HEK293 (cell line): ENCODE measurements around the gene SRBD1.

Experiments
- CTCF ChIA-PET: fragments of 350-600 bp; formaldehyde crosslinking; extraction: SDS; loops from one replicate; lab custom pipeline; 2021; ENCODE audit warnings: antibody characterized with exemption; lab: Yijun Ruan, JAX
- POLR2A ChIA-PET: fragments of 300-600 bp; formaldehyde crosslinking; extraction: SDS; loops from one replicate; lab custom pipeline; 2020; ENCODE audit warnings: antibody characterized with exemption, inconsistent platforms; lab: Yijun Ruan, JAX
- H3K27ac ChIP-seq: fragments of 200-500 bp; sonication (Bioruptor generic); 2 replicates; pipeline ENCODE4 v1.5.1; 2014; ENCODE audit warnings: low read depth, low read length, control low read depth, inconsistent platforms; ENCODE audit errors: extremely low read depth
- H3K36me3 ChIP-seq, 2 experiments: fragments of 200-500 bp in 1 of 2; sonication (Bioruptor generic) in 1 of 2; 1 replicate in 1 of 2; 2 replicates in 1 of 2; pipeline ENCODE4 v1.5.1; 2014 to 2017; ENCODE audit warnings: inconsistent platforms in 2 of 2, low read length in 2 of 2; ENCODE audit not compliant: control insufficient read depth in 2 of 2, insufficient read depth in 1 of 2
- H3K4me1 ChIP-seq: fragments of 200-500 bp; sonication (Bioruptor generic); 2 replicates; pipeline ENCODE4 v1.5.1; 2014; ENCODE audit warnings: mild to moderate bottlenecking, low read length, inconsistent platforms; ENCODE audit not compliant: control insufficient read depth, insufficient read depth
- H3K4me3 ChIP-seq: 2 replicates; pipeline ENCODE4 v1.5.1; 2011; ENCODE audit warnings: low read depth, mild to moderate bottlenecking, control low read depth, low read length, moderate library complexity
- H3K9me3 ChIP-seq: fragments of 200-500 bp; sonication (Bioruptor generic); 2 replicates; pipeline ENCODE4 v1.5.1; 2014; ENCODE audit warnings: low read depth, low read length, inconsistent platforms; ENCODE audit not compliant: control insufficient read depth, insufficient read depth
- KLF8 ChIP-seq: fragments of 450-650 bp; formaldehyde crosslinking; IDR thresholded peaks from 2 replicates; pipeline ENCODE4 v1.5.1; 2016; ENCODE audit warnings: missing biosample characterization, missing genetic modification characterization
- OVOL3 ChIP-seq: fragments of 450-650 bp; formaldehyde crosslinking; IDR thresholded peaks from 2 replicates; pipeline ENCODE4 v1.5.1; 2016; ENCODE audit warnings: missing biosample characterization, missing genetic modification characterization
- SP7 ChIP-seq: fragments of 450-650 bp; formaldehyde crosslinking; IDR thresholded peaks from 2 replicates; pipeline ENCODE4 v1.5.1; 2016; ENCODE audit warnings: missing biosample characterization, missing genetic modification characterization
- ZEB2 ChIP-seq: fragments of 450-650 bp; formaldehyde crosslinking; IDR thresholded peaks from 2 replicates; pipeline ENCODE4 v1.5.1; 2016; ENCODE audit warnings: missing biosample characterization, missing genetic modification characterization
- ZIC2 ChIP-seq: fragments of 450-650 bp; formaldehyde crosslinking; IDR thresholded peaks from 2 replicates; pipeline ENCODE4 v1.5.1; 2016; ENCODE audit warnings: missing biosample characterization, missing genetic modification characterization
- ZNF112 ChIP-seq: fragments of 450-650 bp; formaldehyde crosslinking; IDR thresholded peaks from 2 replicates; pipeline ENCODE4 v1.5.0; 2017; ENCODE audit warnings: missing biosample characterization, missing genetic modification characterization
- ZNF114 ChIP-seq: fragments of 450-650 bp; formaldehyde crosslinking; IDR thresholded peaks from 2 replicates; pipeline ENCODE4 v1.5.0; 2017; ENCODE audit warnings: missing biosample characterization, missing genetic modification characterization
- ZNF211 ChIP-seq: fragments of 450-650 bp; formaldehyde crosslinking; IDR thresholded peaks from 2 replicates; pipeline ENCODE4 v1.5.1; 2016; ENCODE audit warnings: low read depth, missing biosample characterization, missing genetic modification characterization
- ZNF23 ChIP-seq: fragments of 450-650 bp; formaldehyde crosslinking; IDR thresholded peaks from 2 replicates; pipeline ENCODE4 v1.5.1; 2016; ENCODE audit warnings: missing biosample characterization, missing genetic modification characterization, borderline replicate concordance
- ZNF266 ChIP-seq: fragments of 450-650 bp; formaldehyde crosslinking; IDR thresholded peaks from 2 replicates; pipeline ENCODE4 v1.5.1; 2016; ENCODE audit warnings: missing biosample characterization, missing genetic modification characterization, low read depth
- ZNF596 ChIP-seq: fragments of 450-650 bp; IDR thresholded peaks from 2 replicates; pipeline ENCODE4 v1.5.0; 2018; ENCODE audit warnings: missing biosample characterization, mild to moderate bottlenecking, missing genetic modification characterization, moderate library complexity
- ZNF623 ChIP-seq: fragments of 450-650 bp; formaldehyde crosslinking; IDR thresholded peaks from 2 replicates; pipeline ENCODE4 v1.5.1; 2016; ENCODE audit warnings: missing biosample characterization, missing genetic modification characterization
- ZNF707 ChIP-seq: fragments of 450-650 bp; formaldehyde crosslinking; IDR thresholded peaks from 2 replicates; pipeline ENCODE4 v1.5.1; 2016; ENCODE audit warnings: missing biosample characterization, missing genetic modification characterization
- ZNF843 ChIP-seq: fragments of 450-650 bp; formaldehyde crosslinking; IDR thresholded peaks from 2 replicates; pipeline ENCODE4 v1.5.1; 2016; ENCODE audit warnings: missing biosample characterization, missing genetic modification characterization
- ZSCAN16 ChIP-seq: fragments of 450-650 bp; formaldehyde crosslinking; IDR thresholded peaks from 2 replicates; pipeline ENCODE4 v1.5.1; 2016; ENCODE audit warnings: missing biosample characterization, missing genetic modification characterization
- ZSCAN30 ChIP-seq: fragments of 450-650 bp; IDR thresholded peaks from 2 replicates; pipeline ENCODE4 v1.5.1; 2018; ENCODE audit warnings: missing biosample characterization, mild to moderate bottlenecking, missing genetic modification characterization, moderate library complexity
- TF ChIP-seq, protein P1 (sequence below): fragments of 450-650 bp; formaldehyde crosslinking; IDR thresholded peaks from 2 replicates; pipeline ENCODE4 v1.5.1; 2017; ENCODE audit warnings: missing biosample characterization, mild to moderate bottlenecking, missing genetic modification characterization, moderate library complexity
- TF ChIP-seq, protein P2 (sequence below): fragments of 450-650 bp; formaldehyde crosslinking; IDR thresholded peaks from 2 replicates; pipeline ENCODE4 v1.5.1; 2017; ENCODE audit warnings: missing biosample characterization, missing genetic modification characterization
- TF ChIP-seq, protein P3 (sequence below): fragments of 450-650 bp; formaldehyde crosslinking; conservative IDR thresholded peaks from 2 replicates; pipeline ENCODE4 v1.5.1; 2016; ENCODE audit warnings: low read depth, missing biosample characterization, missing genetic modification characterization
- TF ChIP-seq, protein P4 (sequence below): fragments of 450-650 bp; formaldehyde crosslinking; conservative IDR thresholded peaks from 2 replicates; pipeline ENCODE4 v1.5.1; 2016; ENCODE audit warnings: low read depth, missing biosample characterization, missing genetic modification characterization
- TF ChIP-seq, protein P5 (sequence below): fragments of 450-650 bp; formaldehyde crosslinking; IDR thresholded peaks from 2 replicates; pipeline ENCODE4 v1.5.1; 2016; ENCODE audit warnings: missing biosample characterization, missing genetic modification characterization
- TF ChIP-seq, protein P6 (sequence below): fragments of 450-650 bp; formaldehyde crosslinking; IDR thresholded peaks from 2 replicates; pipeline ENCODE4 v1.5.1; 2017; ENCODE audit warnings: missing biosample characterization, missing genetic modification characterization

The SRBD1 gene

DNA sequence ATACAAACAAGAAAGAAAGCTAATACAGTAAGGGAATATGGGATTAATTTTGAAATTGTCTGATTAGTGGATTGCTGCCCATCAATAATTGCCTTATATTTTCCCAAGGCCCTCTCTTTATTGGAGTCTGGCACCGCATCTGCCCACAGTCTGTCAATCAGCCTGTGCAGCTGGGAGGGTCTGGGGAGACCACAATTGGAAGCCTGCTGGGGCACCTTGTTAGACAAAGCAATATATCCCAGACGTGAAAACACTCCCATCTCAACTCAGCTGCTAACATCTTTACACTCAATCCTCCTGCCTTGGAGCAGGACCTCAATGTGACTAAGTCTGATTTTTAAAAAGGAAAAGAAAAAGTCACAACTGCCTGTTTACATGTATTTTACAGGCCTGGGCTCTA, 258.6 kb downstream of the SRBD1 start (continued):
- TF ChIP-seq ZSCAN30 (tag by site-specific recombination) = no peak
- TF ChIP-seq ZIC2 = no peak
- TF ChIP-seq, protein P1, sequence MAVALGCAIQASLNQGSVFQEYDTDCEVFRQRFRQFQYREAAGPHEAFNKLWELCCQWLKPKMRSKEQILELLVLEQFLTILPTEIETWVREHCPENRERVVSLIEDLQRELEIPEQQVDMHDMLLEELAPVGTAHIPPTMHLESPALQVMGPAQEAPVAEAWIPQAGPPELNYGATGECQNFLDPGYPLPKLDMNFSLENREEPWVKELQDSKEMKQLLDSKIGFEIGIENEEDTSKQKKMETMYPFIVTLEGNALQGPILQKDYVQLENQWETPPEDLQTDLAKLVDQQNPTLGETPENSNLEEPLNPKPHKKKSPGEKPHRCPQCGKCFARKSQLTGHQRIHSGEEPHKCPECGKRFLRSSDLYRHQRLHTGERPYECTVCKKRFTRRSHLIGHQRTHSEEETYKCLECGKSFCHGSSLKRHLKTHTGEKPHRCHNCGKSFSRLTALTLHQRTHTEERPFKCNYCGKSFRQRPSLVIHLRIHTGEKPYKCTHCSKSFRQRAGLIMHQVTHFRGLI (tag by site-specific recombination) = no peak
- TF ChIP-seq ZNF23 (tag by site-specific recombination) = no peak
- no peak for TF ChIP-seq ZNF211

DNA sequence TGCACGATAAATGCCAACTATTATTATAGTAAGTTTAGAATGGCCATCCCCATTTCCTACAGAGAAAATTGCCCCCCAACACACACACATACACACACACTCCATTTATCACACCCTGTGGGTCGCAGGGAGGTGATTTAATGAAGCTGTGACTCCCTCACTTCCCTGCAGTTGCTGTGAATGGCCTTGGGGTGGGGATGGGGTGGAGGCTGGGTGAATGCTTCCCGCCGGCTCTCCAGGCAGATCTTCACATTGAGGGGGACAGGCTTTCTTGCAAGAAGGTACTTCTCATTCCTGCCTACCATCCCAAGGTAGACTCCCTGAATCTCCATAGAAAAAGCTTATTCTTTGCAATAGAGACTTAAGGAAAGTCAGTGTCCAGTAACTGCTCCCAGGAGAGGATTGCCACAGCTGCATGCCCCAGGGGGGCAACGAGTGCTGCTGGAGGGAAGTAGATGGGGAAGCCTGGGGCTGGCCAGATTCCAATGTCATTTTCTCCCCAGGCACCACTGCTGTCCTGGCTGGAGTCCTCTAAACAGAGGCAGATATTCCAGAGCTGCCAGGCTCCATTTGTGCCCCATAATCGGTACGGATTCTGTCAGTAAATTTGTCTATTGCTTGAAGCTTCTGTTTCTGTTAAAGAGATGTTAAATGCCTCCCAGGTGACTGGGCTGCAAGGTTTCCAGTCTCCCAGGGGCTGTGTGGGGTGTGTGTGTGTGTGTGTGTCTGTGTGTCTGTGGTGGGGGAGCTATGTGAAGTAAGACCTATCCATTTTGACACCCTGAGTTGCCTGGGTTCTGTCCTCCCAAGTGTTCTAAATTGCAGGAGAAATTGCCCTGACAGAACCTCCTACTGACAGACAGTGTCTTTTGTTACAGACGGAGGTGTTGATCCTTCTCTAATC, 265.5 kb downstream of the SRBD1 start:
- Histone ChIP-seq H3K9me3 (no peaks in the 10 kb centered on the region), H3K4me1 (no peaks in the 10 kb centered on the region), H3K27ac (no peak overlapping the region), H3K4me3 (no peak overlapping the region), H3K36me3 (no peaks in the 10 kb centered on the region)
- ChIA-PET CTCF (interaction anchor here (0.9 to 1.9 kb wide), 2 partner anchors 8 to 149 kb away, joined by 3 to 5 read pairs; no protein-coding TSS in a partner anchor), POLR2A (no interaction called here)
- TF ChIP-seq, protein P2, sequence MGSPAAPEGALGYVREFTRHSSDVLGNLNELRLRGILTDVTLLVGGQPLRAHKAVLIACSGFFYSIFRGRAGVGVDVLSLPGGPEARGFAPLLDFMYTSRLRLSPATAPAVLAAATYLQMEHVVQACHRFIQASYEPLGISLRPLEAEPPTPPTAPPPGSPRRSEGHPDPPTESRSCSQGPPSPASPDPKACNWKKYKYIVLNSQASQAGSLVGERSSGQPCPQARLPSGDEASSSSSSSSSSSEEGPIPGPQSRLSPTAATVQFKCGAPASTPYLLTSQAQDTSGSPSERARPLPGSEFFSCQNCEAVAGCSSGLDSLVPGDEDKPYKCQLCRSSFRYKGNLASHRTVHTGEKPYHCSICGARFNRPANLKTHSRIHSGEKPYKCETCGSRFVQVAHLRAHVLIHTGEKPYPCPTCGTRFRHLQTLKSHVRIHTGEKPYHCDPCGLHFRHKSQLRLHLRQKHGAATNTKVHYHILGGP (tag by site-specific recombination) = no peak
- TF ChIP-seq ZNF623 (tag by site-specific recombination) (no peak), OVOL3 (tag by site-specific recombination) (no peak), ZEB2 (tag by site-specific recombination) (no peak), ZSCAN16 (tag by site-specific recombination) (no peak), ZNF596 (tag by site-specific recombination) (no peak), ZNF707 (tag by site-specific recombination) (no peak), ZNF114 (tag by site-specific recombination) (no peak), SP7 (no peak), ZNF266 (tag by site-specific recombination) (no peak), ZNF112 (tag by site-specific recombination) (no peak), KLF8 (tag by site-specific recombination) (no peak), ZNF843 (tag by site-specific recombination) (no peak)
- TF ChIP-seq, protein P3, sequence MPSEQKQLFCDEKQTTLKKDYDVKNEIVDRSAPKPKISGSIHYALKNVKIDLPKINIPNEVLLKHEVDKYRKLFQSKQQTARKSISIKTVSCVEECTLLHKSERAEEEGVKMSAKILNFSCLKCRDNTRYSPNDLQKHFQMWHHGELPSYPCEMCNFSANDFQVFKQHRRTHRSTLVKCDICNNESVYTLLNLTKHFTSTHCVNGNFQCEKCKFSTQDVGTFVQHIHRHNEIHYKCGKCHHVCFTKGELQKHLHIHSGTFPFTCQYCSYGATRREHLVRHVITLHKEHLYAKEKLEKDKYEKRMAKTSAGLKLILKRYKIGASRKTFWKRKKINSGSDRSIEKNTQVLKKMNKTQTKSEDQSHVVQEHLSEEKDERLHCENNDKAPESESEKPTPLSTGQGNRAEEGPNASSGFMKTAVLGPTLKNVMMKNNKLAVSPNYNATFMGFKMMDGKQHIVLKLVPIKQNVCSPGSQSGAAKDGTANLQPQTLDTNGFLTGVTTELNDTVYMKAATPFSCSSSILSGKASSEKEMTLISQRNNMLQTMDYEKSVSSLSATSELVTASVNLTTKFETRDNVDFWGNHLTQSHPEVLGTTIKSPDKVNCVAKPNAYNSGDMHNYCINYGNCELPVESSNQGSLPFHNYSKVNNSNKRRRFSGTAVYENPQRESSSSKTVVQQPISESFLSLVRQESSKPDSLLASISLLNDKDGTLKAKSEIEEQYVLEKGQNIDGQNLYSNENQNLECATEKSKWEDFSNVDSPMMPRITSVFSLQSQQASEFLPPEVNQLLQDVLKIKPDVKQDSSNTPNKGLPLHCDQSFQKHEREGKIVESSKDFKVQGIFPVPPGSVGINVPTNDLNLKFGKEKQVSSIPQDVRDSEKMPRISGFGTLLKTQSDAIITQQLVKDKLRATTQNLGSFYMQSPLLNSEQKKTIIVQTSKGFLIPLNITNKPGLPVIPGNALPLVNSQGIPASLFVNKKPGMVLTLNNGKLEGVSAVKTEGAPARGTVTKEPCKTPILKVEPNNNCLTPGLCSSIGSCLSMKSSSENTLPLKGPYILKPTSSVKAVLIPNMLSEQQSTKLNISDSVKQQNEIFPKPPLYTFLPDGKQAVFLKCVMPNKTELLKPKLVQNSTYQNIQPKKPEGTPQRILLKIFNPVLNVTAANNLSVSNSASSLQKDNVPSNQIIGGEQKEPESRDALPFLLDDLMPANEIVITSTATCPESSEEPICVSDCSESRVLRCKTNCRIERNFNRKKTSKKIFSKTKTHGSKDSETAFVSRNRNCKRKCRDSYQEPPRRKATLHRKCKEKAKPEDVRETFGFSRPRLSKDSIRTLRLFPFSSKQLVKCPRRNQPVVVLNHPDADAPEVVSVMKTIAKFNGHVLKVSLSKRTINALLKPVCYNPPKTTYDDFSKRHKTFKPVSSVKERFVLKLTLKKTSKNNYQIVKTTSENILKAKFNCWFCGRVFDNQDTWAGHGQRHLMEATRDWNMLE = no peak
- TF ChIP-seq, protein P4, sequence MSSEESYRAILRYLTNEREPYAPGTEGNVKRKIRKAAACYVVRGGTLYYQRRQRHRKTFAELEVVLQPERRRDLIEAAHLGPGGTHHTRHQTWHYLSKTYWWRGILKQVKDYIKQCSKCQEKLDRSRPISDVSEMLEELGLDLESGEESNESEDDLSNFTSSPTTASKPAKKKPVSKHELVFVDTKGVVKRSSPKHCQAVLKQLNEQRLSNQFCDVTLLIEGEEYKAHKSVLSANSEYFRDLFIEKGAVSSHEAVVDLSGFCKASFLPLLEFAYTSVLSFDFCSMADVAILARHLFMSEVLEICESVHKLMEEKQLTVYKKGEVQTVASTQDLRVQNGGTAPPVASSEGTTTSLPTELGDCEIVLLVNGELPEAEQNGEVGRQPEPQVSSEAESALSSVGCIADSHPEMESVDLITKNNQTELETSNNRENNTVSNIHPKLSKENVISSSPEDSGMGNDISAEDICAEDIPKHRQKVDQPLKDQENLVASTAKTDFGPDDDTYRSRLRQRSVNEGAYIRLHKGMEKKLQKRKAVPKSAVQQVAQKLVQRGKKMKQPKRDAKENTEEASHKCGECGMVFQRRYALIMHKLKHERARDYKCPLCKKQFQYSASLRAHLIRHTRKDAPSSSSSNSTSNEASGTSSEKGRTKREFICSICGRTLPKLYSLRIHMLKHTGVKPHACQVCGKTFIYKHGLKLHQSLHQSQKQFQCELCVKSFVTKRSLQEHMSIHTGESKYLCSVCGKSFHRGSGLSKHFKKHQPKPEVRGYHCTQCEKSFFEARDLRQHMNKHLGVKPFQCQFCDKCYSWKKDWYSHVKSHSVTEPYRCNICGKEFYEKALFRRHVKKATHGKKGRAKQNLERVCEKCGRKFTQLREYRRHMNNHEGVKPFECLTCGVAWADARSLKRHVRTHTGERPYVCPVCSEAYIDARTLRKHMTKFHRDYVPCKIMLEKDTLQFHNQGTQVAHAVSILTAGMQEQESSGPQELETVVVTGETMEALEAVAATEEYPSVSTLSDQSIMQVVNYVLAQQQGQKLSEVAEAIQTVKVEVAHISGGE = no peak
- TF ChIP-seq, protein P5, sequence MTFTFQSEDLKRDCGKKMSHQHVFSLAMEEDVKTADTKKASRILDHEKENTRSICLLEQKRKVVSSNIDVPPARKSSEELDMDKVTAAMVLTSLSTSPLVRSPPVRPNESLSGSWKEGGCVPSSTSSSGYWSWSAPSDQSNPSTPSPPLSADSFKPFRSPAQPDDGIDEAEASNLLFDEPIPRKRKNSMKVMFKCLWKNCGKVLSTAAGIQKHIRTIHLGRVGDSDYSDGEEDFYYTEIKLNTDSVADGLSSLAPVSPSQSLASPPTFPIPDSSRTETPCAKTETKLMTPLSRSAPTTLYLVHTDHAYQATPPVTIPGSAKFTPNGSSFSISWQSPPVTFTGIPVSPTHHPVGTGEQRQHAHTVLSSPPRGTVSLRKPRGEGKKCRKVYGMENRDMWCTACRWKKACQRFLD = no peak
- TF ChIP-seq, protein P6, sequence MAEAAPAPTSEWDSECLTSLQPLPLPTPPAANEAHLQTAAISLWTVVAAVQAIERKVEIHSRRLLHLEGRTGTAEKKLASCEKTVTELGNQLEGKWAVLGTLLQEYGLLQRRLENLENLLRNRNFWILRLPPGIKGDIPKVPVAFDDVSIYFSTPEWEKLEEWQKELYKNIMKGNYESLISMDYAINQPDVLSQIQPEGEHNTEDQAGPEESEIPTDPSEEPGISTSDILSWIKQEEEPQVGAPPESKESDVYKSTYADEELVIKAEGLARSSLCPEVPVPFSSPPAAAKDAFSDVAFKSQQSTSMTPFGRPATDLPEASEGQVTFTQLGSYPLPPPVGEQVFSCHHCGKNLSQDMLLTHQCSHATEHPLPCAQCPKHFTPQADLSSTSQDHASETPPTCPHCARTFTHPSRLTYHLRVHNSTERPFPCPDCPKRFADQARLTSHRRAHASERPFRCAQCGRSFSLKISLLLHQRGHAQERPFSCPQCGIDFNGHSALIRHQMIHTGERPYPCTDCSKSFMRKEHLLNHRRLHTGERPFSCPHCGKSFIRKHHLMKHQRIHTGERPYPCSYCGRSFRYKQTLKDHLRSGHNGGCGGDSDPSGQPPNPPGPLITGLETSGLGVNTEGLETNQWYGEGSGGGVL = no peak
